HEK293T (cell line): ENCODE measurements around the gene RAD51B.
"Not testable (repeated sequence)": the region's sequence is repeated elsewhere in the genome, so short reads cannot be mapped to it uniquely, and the experiment has no call there.

Experiments
- CTCF ChIA-PET: fragments of 350-600 bp; formaldehyde crosslinking; extraction: SDS; loops from one replicate; lab custom pipeline; 2021; ENCODE audit warnings: antibody characterized with exemption, inconsistent platforms; lab: Yijun Ruan, JAX
- POLR2A ChIA-PET: fragments of 350-600 bp; formaldehyde crosslinking; extraction: SDS; loops from one replicate; lab custom pipeline; 2020; ENCODE audit warnings: antibody characterized with exemption, inconsistent platforms; lab: Yijun Ruan, JAX
- DNase-seq: peaks from one replicate; pipeline ENCODE4 v3.0.0; 2012; ENCODE audit warnings: mixed read lengths; ENCODE audit errors: extremely low spot score
- ARNT ChIP-seq: fragments of 450-650 bp; IDR thresholded peaks from 2 replicates; pipeline ENCODE4 v1.6.1; 2017; ENCODE audit warnings: mild to moderate bottlenecking
- BHLHE40 ChIP-seq: fragments of 450-650 bp; IDR thresholded peaks from 2 replicates; pipeline ENCODE4 v1.6.1; 2016; ENCODE audit warnings: mild to moderate bottlenecking, moderate library complexity, borderline replicate concordance
- CTBP1 ChIP-seq: fragments of 450-650 bp; IDR thresholded peaks from 2 replicates; pipeline ENCODE4 v1.6.1; 2016; ENCODE audit warnings: borderline replicate concordance
- ELF4 ChIP-seq: fragments of 450-650 bp; IDR thresholded peaks from 2 replicates; pipeline ENCODE4 v1.6.1; 2017; ENCODE audit warnings: antibody characterized with exemption
- FOXA1 ChIP-seq: fragments of 450-650 bp; IDR thresholded peaks from 2 replicates; pipeline ENCODE4 v1.6.1; 2016; ENCODE audit warnings: mild to moderate bottlenecking
- FOXK2 ChIP-seq: fragments of 450-650 bp; IDR thresholded peaks from 2 replicates; pipeline ENCODE4 v1.6.1; 2016; ENCODE audit warnings: mild to moderate bottlenecking
- FOXM1 ChIP-seq: fragments of 450-650 bp; IDR thresholded peaks from 2 replicates; pipeline ENCODE4 v1.6.1; 2017; ENCODE audit warnings: mild to moderate bottlenecking, borderline replicate concordance
- HDGF ChIP-seq: fragments of 450-650 bp; IDR thresholded peaks from 2 replicates; pipeline ENCODE4 v1.6.1; 2017; ENCODE audit warnings: antibody characterized with exemption, borderline replicate concordance
- L3MBTL2 ChIP-seq: fragments of 450-650 bp; conservative IDR thresholded peaks from 2 replicates; pipeline ENCODE4 v1.6.1; 2016; ENCODE audit warnings: mild to moderate bottlenecking
- LEF1 ChIP-seq: fragments of 450-650 bp; IDR thresholded peaks from 2 replicates; pipeline ENCODE4 v1.6.1; 2017; ENCODE audit warnings: mild to moderate bottlenecking, borderline replicate concordance
- NFRKB ChIP-seq: fragments of 450-650 bp; IDR thresholded peaks from 2 replicates; pipeline ENCODE4 v1.6.1; 2016; ENCODE audit warnings: mild to moderate bottlenecking, moderate library complexity
- SP1 ChIP-seq: fragments of 450-650 bp; IDR thresholded peaks from 2 replicates; pipeline ENCODE4 v1.6.1; 2017
- SUZ12 ChIP-seq: fragments of 450-650 bp; IDR thresholded peaks from 2 replicates; pipeline ENCODE4 v1.6.1; 2016; ENCODE audit warnings: mild to moderate bottlenecking
- TARDBP ChIP-seq: fragments of 450-650 bp; IDR thresholded peaks from 2 replicates; pipeline ENCODE4 v1.6.1; 2016
- ZNF384 ChIP-seq: fragments of 450-650 bp; IDR thresholded peaks from 2 replicates; pipeline ENCODE4 v1.6.1; 2016
- TF ChIP-seq, protein P1 (sequence below): fragments of 450-650 bp; IDR thresholded peaks from 2 replicates; pipeline ENCODE4 v1.6.1; 2016

The RAD51B gene

GRCh38 chr14:68254669-68255527 lies 435.3 kb downstream of the RAD51B start:
- CTCF ChIA-PET = no interaction called here

DNA sequence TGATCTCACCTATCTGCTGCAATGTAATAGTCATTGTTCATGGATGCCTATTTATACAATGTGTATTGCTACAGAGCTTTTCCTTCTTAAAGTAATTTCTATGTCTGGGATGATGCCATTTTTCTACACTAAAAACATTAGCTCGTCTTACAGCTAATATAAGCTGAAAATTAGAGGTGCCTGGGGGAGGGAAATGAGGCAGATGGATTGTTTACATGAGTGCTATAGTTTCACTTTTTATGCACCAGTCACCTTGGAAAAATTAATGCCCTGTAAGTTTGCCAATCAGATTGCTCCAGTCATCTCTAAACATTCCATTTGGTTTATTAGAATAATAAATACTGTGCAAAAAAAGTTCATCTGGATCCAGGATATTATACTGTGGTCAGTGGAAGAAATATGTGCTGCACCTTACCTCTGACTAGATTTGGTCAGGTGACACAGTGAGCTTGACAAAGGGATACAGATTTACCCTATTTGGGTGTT lies 436.2 kb downstream of the RAD51B start:
- ChIA-PET CTCF (no interaction called here), POLR2A (no interaction called here)
- TF ChIP-seq LEF1 = no peak
- TF ChIP-seq CTBP1 = no peak
- TF ChIP-seq TARDBP = no peak
- TF ChIP-seq FOXM1 = no peak
- DNase-seq = no peak

More at GRCh38 chr14:68254669-68255527, 435.3 kb downstream of the RAD51B start:
- POLR2A ChIA-PET = no interaction called here
- DNase-seq = no peak
- TF ChIP-seq ELF4 (no peak), L3MBTL2 (no peak), ARNT (no peak), FOXK2 (no peak), BHLHE40 (no peak), SUZ12 (no peak), FOXA1 (no peak), CTBP1 (no peak), ZNF384 (no peak), HDGF (no peak)

- POLR2A ChIA-PET = no interaction called here
- DNase-seq = no peak
- TF ChIP-seq TARDBP (no peak), ZNF384 (no peak), CTBP1 (no peak), FOXM1 (no peak), L3MBTL2 (no peak), FOXA1 (no peak), ARNT (no peak), FOXK2 (no peak), SP1 (no peak), NFRKB (no peak), SUZ12 (no peak), HDGF (no peak), ELF4 (no peak)
- TF ChIP-seq, protein P1, sequence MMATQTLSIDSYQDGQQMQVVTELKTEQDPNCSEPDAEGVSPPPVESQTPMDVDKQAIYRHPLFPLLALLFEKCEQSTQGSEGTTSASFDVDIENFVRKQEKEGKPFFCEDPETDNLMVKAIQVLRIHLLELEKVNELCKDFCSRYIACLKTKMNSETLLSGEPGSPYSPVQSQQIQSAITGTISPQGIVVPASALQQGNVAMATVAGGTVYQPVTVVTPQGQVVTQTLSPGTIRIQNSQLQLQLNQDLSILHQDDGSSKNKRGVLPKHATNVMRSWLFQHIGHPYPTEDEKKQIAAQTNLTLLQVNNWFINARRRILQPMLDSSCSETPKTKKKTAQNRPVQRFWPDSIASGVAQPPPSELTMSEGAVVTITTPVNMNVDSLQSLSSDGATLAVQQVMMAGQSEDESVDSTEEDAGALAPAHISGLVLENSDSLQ = no peak
- CTCF ChIA-PET = no interaction called here
Observed at GRCh38 chr14:68257969-68258368, 438.4 kb downstream of the RAD51B start.

DNA sequence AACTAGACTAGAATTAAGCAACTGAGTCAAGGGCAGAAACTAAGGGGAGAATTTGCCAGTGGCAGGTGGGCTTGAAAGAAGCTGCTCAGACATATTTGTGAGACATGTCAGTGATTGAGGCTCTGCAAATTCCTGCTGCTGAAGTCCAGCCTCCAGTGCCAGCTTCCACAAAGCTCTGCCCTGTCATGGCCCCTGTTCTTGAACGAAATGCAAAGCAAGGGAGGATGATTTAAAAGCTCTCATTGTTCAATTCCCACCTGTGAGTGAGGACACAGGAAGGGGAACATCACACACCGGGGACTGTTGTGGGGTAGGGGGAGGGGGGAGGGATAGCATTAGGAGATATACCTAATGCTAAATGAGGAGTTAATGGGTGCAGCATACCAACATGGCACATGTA lies 439.4 kb downstream of the RAD51B start:
- CTCF ChIA-PET = interaction anchor here (0.6 kb wide), 1 partner anchor 104 kb away, joined by 3 read pairs; no protein-coding TSS in a partner anchor
- POLR2A ChIA-PET = interaction anchor here (1.4 kb wide), 1 partner anchor 532 kb away, joined by 3 read pairs; no protein-coding TSS in a partner anchor
- DNase-seq = not testable (repeated sequence)

GRCh38 chr14:68260121-68260520 lies 440.5 kb downstream of the RAD51B start:
- POLR2A ChIA-PET = interaction anchor here (1.4 kb wide), 1 partner anchor 531 kb away, joined by 3 read pairs; no protein-coding TSS in a partner anchor
- no peak for DNase-seq
- CTCF ChIA-PET = no interaction called here
- TF ChIP-seq, protein P1 = no peak
- TF ChIP-seq CTBP1 (no peak), LEF1 (no peak), NFRKB (no peak), ZNF384 (no peak), BHLHE40 (no peak), FOXA1 (no peak), ARNT (no peak), ELF4 (no peak), TARDBP (no peak), SUZ12 (no peak), HDGF (no peak), L3MBTL2 (no peak)

GRCh38 chr14:68261092-68261842 lies 441.7 kb downstream of the RAD51B start:
- no peak for TF ChIP-seq BHLHE40
- no peak for TF ChIP-seq ZNF384
- no peak for TF ChIP-seq SUZ12
- TF ChIP-seq HDGF = no peak
- TF ChIP-seq NFRKB = no peak
- TF ChIP-seq ARNT = no peak
- no peak for TF ChIP-seq FOXA1
- no peak for TF ChIP-seq SP1
- TF ChIP-seq CTBP1 = no peak
- no peak for TF ChIP-seq LEF1
- TF ChIP-seq L3MBTL2 = no peak
- no peak for TF ChIP-seq FOXK2
- TF ChIP-seq ELF4 = no peak
- no peak for TF ChIP-seq TARDBP
- no peak for TF ChIP-seq FOXM1
- DNase-seq = no peak
- CTCF ChIA-PET = no interaction called here
- POLR2A ChIA-PET = no interaction called here
